Stimulated activated effector memory CD8-positive, alpha-beta T cell treated with anti-CD3 and anti-CD28 coated beads, Interleukin-12 subunit alpha, Interleukin-12 subunit beta, amount 100 ng/mL, for 72 hours (primary cell): ENCODE measurements around the gene EMC1.
"Not testable (repeated sequence)": the region's sequence is repeated elsewhere in the genome, so short reads cannot be mapped to it uniquely, and the experiment has no call there.

Experiments
- ATAC-seq: fragments of 150-1000 bp; cut with Tn5 transposase; 2 replicates; pipeline ENCODE4 v1.10.0; 2021
- DNase-seq, 2 donors: peaks; one replicate each; pipeline ENCODE4 v3.0.0; 2021 to 2022; ENCODE audit warnings: low spot score in 2 of 2
- H3K27ac Mint-ChIP-seq: one replicate; pipeline ENCODE4 v1.8.0; 2022; ENCODE audit warnings: mild to moderate bottlenecking, mixed read lengths
- H3K36me3 Mint-ChIP-seq: one replicate; pipeline ENCODE4 v1.8.0; 2022; ENCODE audit warnings: mild to moderate bottlenecking, mixed read lengths
- H3K4me1 Mint-ChIP-seq: one replicate; pipeline ENCODE4 v1.8.0; 2022; ENCODE audit warnings: mixed read lengths
- H3K4me3 Mint-ChIP-seq: one replicate; pipeline ENCODE4 v1.8.0; 2022; ENCODE audit warnings: mild to moderate bottlenecking, mixed read lengths
- H3K9me3 Mint-ChIP-seq: one replicate; pipeline ENCODE4 v1.8.0; 2022; ENCODE audit warnings: mixed read lengths

Gene EMC1

GRCh38 chr1:19270343-19270730 lies 19.0 kb upstream of the EMC1 start:
- DNase-seq, H3K36me3 Mint-ChIP-seq, H3K4me1 Mint-ChIP-seq, ATAC-seq, H3K27ac Mint-ChIP-seq, H3K9me3 Mint-ChIP-seq, H3K4me3 Mint-ChIP-seq: not testable (repeated sequence)

GRCh38 chr1:19269427-19270342 lies 18.4 kb upstream of the EMC1 start:
- H3K4me1 Mint-ChIP-seq, H3K36me3 Mint-ChIP-seq, H3K27ac Mint-ChIP-seq, H3K4me3 Mint-ChIP-seq, ATAC-seq, DNase-seq, H3K9me3 Mint-ChIP-seq: not testable (repeated sequence)

DNA sequence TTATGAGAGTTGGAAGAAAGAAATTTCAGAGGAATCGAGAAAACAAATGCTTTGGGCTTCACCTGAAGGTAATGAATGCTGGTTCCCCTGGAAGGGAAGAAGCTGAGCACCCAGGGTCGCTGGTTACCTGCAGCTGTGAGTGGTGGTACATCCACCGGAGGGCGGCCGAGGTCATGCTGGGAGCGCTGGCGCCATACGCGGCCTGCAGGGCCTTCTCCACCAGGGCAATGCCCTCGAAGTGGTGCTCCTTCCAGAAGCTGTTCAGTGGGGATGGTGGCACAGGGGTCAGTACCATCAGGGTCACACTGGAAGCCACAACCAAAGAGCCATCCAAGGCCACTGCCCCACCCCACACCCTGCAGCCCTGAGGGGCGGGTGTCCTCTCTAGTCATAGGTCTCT lies 17.1 kb upstream of the EMC1 start:
- no peak for ATAC-seq
- no peak for DNase-seq
- no peak overlapping the region for H3K27ac Mint-ChIP-seq
- no peaks in the 10 kb centered on the region for H3K9me3 Mint-ChIP-seq
- no peak overlapping the region for H3K4me3 Mint-ChIP-seq
- peaks cover 5% of the 10 kb centered on the region for H3K4me1 Mint-ChIP-seq
- H3K36me3 Mint-ChIP-seq = no peaks in the 10 kb centered on the region

- Mint-ChIP-seq H3K4me3 (no peak overlapping the region), H3K4me1 (peaks cover 6% of the 10 kb centered on the region), H3K36me3 (peaks cover 33% of the 10 kb centered on the region), H3K9me3 (no peaks in the 10 kb centered on the region), H3K27ac (no peak overlapping the region)
- ATAC-seq (no peak), DNase-seq (no peak)
Measured at GRCh38 chr1:19262744-19263143, 11.4 kb upstream of the EMC1 start.

DNA sequence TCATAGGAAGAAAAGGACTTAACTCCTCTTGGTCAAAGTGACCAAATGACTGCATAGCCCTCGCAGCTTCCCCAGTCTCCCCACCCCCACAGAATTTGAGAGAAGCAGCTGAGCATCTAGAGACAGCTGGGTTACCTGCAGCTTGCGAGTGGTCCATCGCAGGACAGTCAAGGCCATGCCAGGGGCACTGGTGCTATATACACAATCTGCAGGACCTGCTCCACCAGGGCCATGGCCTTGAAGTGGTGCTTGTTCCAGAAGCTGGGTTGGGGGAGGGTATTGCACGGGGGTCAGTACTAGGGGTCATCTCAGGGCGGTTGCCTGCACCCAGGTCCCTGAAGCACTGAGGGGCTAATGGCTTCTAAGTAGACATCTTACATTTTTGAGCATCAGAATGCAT lies 10.7 kb upstream of the EMC1 start:
- no peak overlapping the region for H3K27ac Mint-ChIP-seq
- no peaks in the 10 kb centered on the region for H3K9me3 Mint-ChIP-seq
- H3K4me3 Mint-ChIP-seq = no peak overlapping the region
- ATAC-seq = no peak
- H3K36me3 Mint-ChIP-seq = peaks cover 40% of the 10 kb centered on the region
- DNase-seq = no peak
- H3K4me1 Mint-ChIP-seq = peaks cover 13% of the 10 kb centered on the region

DNA sequence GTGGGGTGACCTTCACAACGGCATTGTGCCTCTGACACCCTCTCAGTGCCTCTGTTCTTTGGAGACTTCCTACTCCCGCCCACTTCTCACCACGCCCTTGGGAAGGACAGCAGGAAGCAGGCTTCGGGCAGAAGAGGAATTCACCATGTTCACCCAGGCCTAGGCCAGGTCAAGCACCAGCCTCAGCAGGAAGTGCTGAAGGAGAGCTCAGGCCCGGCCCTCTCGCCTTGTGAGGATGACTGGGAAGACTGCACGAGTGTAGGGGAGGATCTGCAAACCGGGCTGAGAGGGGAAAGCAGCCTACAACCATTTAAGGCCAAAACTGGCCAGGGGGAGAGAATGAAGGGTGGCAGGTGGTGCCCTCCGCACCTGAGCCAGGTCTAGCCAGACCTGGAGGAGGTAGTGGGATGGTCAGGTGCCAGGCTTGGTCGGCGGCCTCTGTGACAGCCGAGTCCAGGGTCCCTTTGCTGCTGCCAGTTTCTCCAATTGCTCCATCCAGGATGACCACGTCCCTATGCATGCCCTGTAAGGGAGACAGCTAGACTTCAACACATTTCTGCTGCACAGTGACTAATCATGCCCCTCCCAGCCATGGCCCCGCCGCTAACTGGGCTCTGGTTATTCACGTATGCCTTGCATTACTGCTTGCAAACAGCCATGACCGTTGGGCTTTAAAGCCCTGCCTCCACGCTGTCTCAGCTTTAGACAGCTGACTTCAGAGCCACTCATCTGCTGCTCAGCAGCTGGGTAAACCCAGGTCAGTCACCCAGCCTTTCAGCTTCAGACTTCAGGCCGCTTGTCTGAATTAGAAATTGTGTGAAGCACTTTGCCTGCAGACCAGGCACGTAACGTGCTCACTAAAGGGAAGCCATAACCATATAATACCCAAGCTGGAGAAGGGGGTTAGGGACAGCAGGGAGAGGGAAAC lies 9.2 kb upstream of the EMC1 start:
- H3K9me3 Mint-ChIP-seq = no peaks in the 10 kb centered on the region
- H3K4me1 Mint-ChIP-seq = peaks cover 22% of the 10 kb centered on the region
- peak overlapping the region; percentile 43 for H3K27ac Mint-ChIP-seq
- DNase-seq (no peak), ATAC-seq (no peak)
- peaks cover 55% of the 10 kb centered on the region for H3K36me3 Mint-ChIP-seq
- H3K4me3 Mint-ChIP-seq = no peak overlapping the region

DNA sequence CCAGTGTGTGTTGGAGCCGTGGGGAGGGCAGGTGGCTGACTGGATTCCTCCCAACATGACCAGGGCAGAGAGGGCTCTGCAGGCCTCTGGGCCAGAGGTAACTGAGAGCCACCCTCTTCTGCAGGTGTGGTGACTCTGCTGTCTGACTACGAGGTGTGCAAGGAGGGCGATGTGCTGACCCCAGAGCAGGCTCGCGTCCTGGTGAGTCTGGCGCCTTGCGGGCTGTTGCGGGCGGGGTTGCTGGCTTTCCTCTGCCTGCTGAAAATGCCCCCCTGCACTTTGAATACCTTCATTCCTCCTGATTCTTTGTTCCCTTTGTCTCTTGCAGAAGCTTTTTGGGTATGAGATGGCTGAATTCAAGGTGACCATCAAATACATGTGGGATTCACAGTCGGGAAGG lies 7.0 kb upstream of the EMC1 start:
- H3K36me3 Mint-ChIP-seq = peaks cover 77% of the 10 kb centered on the region
- ATAC-seq (no peak), DNase-seq (no peak)
- peaks cover 36% of the 10 kb centered on the region for H3K4me1 Mint-ChIP-seq
- H3K9me3 Mint-ChIP-seq = no peaks in the 10 kb centered on the region
- H3K27ac Mint-ChIP-seq = peak overlapping the region; percentile 86
- H3K4me3 Mint-ChIP-seq = peak overlapping the region; percentile 47

DNA sequence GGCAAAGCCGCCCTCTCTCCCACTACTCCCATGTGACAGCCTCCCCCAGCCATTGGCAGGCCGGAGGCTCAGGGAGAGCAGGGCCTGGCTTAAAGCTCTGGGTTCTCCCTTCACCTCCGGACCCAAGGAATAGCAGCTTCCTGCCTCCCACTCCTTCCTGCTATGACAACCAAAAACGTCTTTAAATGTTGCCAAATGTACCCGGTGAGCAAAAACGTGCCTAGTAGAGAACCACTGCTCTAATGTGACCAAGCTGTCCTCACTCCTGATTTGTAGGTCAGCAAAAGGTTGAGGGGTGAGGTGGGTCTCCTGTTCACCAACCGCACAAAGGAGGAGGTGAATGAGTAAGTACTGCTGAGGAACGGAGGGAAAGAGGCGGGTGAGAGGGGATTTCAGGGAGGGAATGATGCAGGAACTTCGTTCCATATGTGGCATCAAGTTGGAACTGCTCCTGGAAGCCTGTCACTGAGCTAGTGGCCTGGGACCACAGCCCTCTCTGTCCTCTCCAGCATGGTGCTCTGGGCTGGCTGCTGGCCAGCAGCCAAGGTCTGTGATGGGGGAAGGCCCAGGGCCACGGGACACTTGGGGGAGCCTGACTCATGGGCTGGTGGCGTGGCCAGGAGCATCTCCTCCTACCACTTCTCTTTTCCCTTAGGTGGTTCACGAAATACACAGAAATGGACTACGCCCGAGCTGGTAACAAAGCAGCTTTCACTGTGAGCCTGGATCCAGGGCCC lies 6.0 kb upstream of the EMC1 start:
- ATAC-seq (peak; percentile 89), DNase-seq (peak in 1 of 2 donors; percentile 15)
- Mint-ChIP-seq H3K27ac (peak overlapping the region; percentile 86), H3K36me3 (peaks cover 87% of the 10 kb centered on the region), H3K4me1 (peaks cover 43% of the 10 kb centered on the region), H3K9me3 (no peaks in the 10 kb centered on the region), H3K4me3 (peak overlapping the region; percentile 47)

DNA sequence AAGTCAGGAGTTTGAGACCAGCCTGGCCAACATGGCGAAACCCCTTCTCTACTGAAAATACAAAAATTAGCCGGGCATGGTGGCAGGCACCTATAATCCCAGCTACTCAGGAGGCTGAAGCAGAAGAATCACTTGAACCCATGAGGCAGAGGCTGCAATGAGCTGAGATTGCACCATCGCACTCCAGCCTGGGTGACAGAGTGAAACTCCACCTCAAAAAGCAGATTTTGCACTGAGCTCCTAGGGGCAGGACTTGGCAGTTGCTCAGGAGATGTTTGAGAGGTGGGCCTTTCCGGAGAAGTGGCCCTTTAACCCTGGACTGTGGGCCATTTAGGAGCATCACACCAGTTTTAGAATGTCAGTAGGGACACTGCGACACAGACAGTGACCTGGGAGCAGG lies 5.0 kb upstream of the EMC1 start:
- ATAC-seq, DNase-seq, H3K9me3 Mint-ChIP-seq: not testable (repeated sequence)
- Mint-ChIP-seq H3K4me1 (peaks cover 43% of the 10 kb centered on the region), H3K4me3 (peak overlapping the region; percentile 47), H3K27ac (peak overlapping the region; percentile 86), H3K36me3 (peaks cover 97% of the 10 kb centered on the region)

DNA sequence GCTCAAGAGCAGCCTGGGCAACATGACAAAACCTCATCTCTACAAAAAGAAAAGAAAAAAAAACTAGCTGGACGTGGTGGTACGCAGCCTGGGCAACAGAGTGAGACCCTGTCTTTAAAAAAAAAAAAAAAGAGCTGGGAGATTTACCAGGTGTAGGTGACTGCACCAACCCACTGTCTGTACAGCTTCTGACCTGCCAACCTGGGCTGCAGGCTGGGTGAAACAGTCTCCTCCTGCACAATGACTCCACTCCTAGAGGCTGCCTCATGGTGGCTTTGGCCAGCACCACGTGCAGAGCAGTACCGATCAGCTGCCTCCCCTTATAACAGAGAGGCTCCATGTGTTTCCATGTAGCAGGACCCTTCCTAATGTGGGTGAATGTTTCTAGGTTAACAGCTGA lies 4.0 kb upstream of the EMC1 start:
- H3K9me3 Mint-ChIP-seq = no peaks in the 10 kb centered on the region
- H3K27ac Mint-ChIP-seq = no peak overlapping the region
- peaks cover 100% of the 10 kb centered on the region for H3K36me3 Mint-ChIP-seq

GRCh38 chr1:19254416-19254815 lies 3.1 kb upstream of the EMC1 start:
- no peak overlapping the region for H3K27ac Mint-ChIP-seq
- peaks cover 51% of the 10 kb centered on the region for H3K4me1 Mint-ChIP-seq
- no peak overlapping the region for H3K4me3 Mint-ChIP-seq

More for the DNA sequence above, 4.0 kb upstream of the EMC1 start:
- ATAC-seq (no peak), DNase-seq (no peak)
- Mint-ChIP-seq H3K4me1 (peaks cover 48% of the 10 kb centered on the region), H3K4me3 (no peak overlapping the region)

GRCh38 chr1:19250629-19251304 lies 557 bp downstream of the EMC1 start:
- H3K4me1 Mint-ChIP-seq = peaks cover 30% of the 10 kb centered on the region
- peak overlapping the region; percentile 98 for H3K27ac Mint-ChIP-seq
- DNase-seq (peak in 1 of 2 donors; percentile 55), ATAC-seq (no peak)
- no peaks in the 10 kb centered on the region for H3K9me3 Mint-ChIP-seq
- H3K4me3 Mint-ChIP-seq = peak overlapping the region; percentile 95
- peaks cover 65% of the 10 kb centered on the region for H3K36me3 Mint-ChIP-seq

More at GRCh38 chr1:19254416-19254815, 3.1 kb upstream of the EMC1 start:
- Mint-ChIP-seq H3K9me3 (no peaks in the 10 kb centered on the region), H3K36me3 (peaks cover 91% of the 10 kb centered on the region)
- no peak for DNase-seq
- no peak for ATAC-seq

DNA sequence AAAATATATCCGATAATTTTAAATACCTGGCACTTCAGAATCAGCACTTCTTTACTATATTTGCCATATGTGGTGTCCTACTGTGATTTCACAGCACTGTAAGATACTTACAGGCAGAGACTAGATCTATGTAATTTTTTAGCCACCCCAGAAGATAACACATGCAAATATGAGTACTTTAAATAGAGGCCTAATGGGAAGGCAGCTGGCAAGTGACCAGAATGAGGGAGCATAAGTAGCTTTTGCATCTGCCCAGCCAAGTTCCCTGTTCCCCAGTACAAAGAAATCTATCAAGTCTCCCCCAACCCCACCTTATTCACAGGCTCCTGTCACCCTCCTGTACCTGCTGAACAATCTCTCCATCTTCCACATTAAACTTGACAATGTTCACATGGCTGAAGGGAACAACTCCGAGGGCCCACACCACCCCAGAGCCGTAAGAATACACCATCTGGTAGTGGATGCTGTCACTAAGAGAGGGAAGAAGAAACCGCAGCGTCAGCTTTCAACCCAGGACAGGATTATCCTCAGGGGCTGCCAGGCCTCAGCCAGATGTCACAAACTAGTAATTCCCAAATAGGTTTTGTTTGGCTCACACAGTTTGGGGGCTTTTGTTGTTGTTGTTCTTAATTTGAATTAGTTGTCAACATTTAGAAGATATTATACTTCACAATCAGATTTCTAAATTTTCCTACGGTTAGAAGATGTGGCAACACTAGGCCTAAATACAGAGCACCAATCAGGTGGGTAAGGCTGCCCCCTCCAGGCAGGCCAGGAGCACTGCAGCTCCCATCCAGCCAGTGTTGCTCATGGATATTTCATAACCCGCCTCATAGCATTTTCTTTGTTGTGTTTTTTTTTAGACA lies 10.4 kb downstream of the EMC1 start:
- peak; percentile 89 for ATAC-seq
- Mint-ChIP-seq H3K4me3 (no peak overlapping the region), H3K9me3 (no peaks in the 10 kb centered on the region), H3K36me3 (peaks cover 96% of the 10 kb centered on the region), H3K4me1 (no peaks in the 10 kb centered on the region), H3K27ac (peak overlapping the region; percentile 84)
- peak; percentile 70 to 80 for DNase-seq

DNA sequence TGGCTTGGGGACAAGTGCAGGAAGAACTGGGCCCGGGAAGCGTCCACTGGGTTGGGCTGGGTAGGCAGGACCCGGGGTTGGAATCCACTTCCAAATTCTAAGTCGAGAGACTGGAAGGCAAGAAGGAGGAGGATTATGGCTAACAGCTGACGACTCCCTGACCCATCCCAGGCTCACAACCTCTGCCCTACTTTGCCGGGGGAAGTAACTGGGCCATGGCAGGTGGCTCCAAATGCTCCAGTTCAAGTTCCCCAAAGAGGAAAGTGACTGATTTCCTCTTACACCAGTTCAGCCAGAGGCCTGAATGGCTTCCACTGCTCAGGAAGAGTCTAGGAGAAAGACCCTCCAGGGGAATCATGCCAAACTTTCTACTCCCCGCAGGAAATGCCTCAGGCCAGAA lies 11.4 kb downstream of the EMC1 start:
- ATAC-seq (no peak), DNase-seq (no peak)
- Mint-ChIP-seq H3K4me3 (no peak overlapping the region), H3K4me1 (no peaks in the 10 kb centered on the region), H3K36me3 (peaks cover 97% of the 10 kb centered on the region), H3K27ac (peak overlapping the region; percentile 84), H3K9me3 (no peaks in the 10 kb centered on the region)
